Trophoblast cell (in vitro differentiated cells and primary cell): Measurements from ENCODE around the gene CASP4. TPM values are rescaled to one million over a fixed set of nuclear protein-coding genes. Genes with fewer than 3 reads are reported as not detected.

Source experiments
- DNase-seq, 2 donors: peaks; one replicate each; pipeline ENCODE4 v3.0.0-alpha.2; 2016
- H2AFZ ChIP-seq: 2 replicates; pipeline ENCODE4 v1.6.1; 2013; ENCODE audit warnings: low read length, moderate library complexity, mild to moderate bottlenecking; ENCODE audit not compliant: insufficient read depth, poor library complexity
- H2AK5ac ChIP-seq: 2 replicates; pipeline ENCODE4 v1.6.1; 2013; ENCODE audit warnings: mild to moderate bottlenecking, low read length
- H2BK120ac ChIP-seq: 2 replicates; pipeline ENCODE4 v1.6.1; 2013; ENCODE audit warnings: low read length, mild to moderate bottlenecking, moderate library complexity; ENCODE audit not compliant: insufficient read depth, poor library complexity
- H2BK12ac ChIP-seq: 2 replicates; pipeline ENCODE4 v1.6.1; 2013; ENCODE audit warnings: mild to moderate bottlenecking, low read length, moderate library complexity
- H2BK5ac ChIP-seq: 2 replicates; pipeline ENCODE4 v1.6.1; 2013; ENCODE audit warnings: low read length, low read depth, moderate library complexity, mild to moderate bottlenecking; ENCODE audit not compliant: poor library complexity
- H3K14ac ChIP-seq: 2 replicates; pipeline ENCODE4 v1.6.1; 2013; ENCODE audit warnings: mild to moderate bottlenecking, low read length
- H3K18ac ChIP-seq: 2 replicates; pipeline ENCODE4 v1.6.1; 2013; ENCODE audit warnings: mild to moderate bottlenecking, low read length
- H3K23ac ChIP-seq: 2 replicates; pipeline ENCODE4 v1.6.1; 2013; ENCODE audit warnings: low read length
- H3K27ac ChIP-seq: 2 replicates; pipeline ENCODE4 v1.5.1; 2013; ENCODE audit warnings: low read depth, mild to moderate bottlenecking, inconsistent platforms, low read length, moderate library complexity
- H3K27me3 ChIP-seq: 2 replicates; pipeline ENCODE4 v1.6.1; 2013; ENCODE audit warnings: inconsistent platforms, mild to moderate bottlenecking, low read length, moderate library complexity; ENCODE audit not compliant: insufficient read depth
- H3K36me3 ChIP-seq, 2 experiments: 1 replicate in 1 of 2; 2 replicates in 1 of 2; pipeline ENCODE4 v1.6.1; 2013; ENCODE audit warnings: low read length in 2 of 2, mild to moderate bottlenecking in 2 of 2, moderate library complexity in 1 of 2; ENCODE audit not compliant: insufficient read depth in 2 of 2, control insufficient read depth in 1 of 2
- H3K4ac ChIP-seq: 2 replicates; pipeline ENCODE4 v1.6.1; 2013; ENCODE audit warnings: low read depth, mild to moderate bottlenecking, low read length, moderate library complexity
- H3K4me1 ChIP-seq, 2 experiments: 1 replicate in 1 of 2; 2 replicates in 1 of 2; pipeline ENCODE4 v1.6.1; 2013; ENCODE audit warnings: low read length in 2 of 2, mild to moderate bottlenecking in 2 of 2, moderate library complexity in 1 of 2; ENCODE audit not compliant: insufficient read depth in 2 of 2, control insufficient read depth in 1 of 2
- H3K4me2 ChIP-seq: 2 replicates; pipeline ENCODE4 v1.6.1; 2013; ENCODE audit warnings: inconsistent platforms, mild to moderate bottlenecking, low read length, moderate library complexity
- H3K4me3 ChIP-seq: 2 replicates; pipeline ENCODE4 v1.5.1; 2013; ENCODE audit warnings: mild to moderate bottlenecking, low read depth, low read length, inconsistent platforms
- H3K79me1 ChIP-seq: one replicate; pipeline ENCODE4 v1.6.1; 2013; ENCODE audit warnings: low read length
- H3K79me2 ChIP-seq: 2 replicates; pipeline ENCODE4 v1.6.1; 2013; ENCODE audit warnings: low read length, mild to moderate bottlenecking; ENCODE audit not compliant: control insufficient read depth, insufficient read depth, poor library complexity
- H3K9ac ChIP-seq: 2 replicates; pipeline ENCODE4 v1.6.1; 2013; ENCODE audit warnings: mild to moderate bottlenecking, low read length
- H3K9me3 ChIP-seq: 2 replicates; pipeline ENCODE4 v1.6.1; 2013; ENCODE audit warnings: low read depth, mild to moderate bottlenecking, control low read depth, inconsistent platforms, low read length; ENCODE audit not compliant: insufficient read depth
- H4K12ac ChIP-seq: 2 replicates; pipeline ENCODE4 v1.6.1; 2013; ENCODE audit warnings: low read depth, mild to moderate bottlenecking, low read length, moderate library complexity
- H4K8ac ChIP-seq: 2 replicates; pipeline ENCODE4 v1.6.1; 2013; ENCODE audit warnings: low read depth, mild to moderate bottlenecking, low read length, moderate library complexity
- H4K91ac ChIP-seq: one replicate; pipeline ENCODE4 v1.6.1; 2013; ENCODE audit warnings: low read depth, mild to moderate bottlenecking, low read length, moderate library complexity
- WGBS: extraction: QIAGEN DNeasy Blood & Tissue Kit; methylation state at CpG from one replicate; pipeline ENCODE4 v1.1.7; 2013; ENCODE audit warnings: missing lambda C conversion rate; ENCODE audit not compliant: insufficient read length, insufficient coverage; ENCODE audit errors: extremely low coverage; 5-methylcytosine and 5-hydroxymethylcytosine counted together
- polyA plus RNA-seq: library from polyadenylated mRNA; stranded (reverse); fragments of 200-250 nt; gene quantifications from 2 replicates; pipeline ENCODE4 v1.2.3, GENCODE V29; 2013

Gene CASP4
- 9.5 and 10.1 TPM in 2 replicates for polyA plus RNA-seq

GRCh38 chr11:104968355-104968855 is at the start of gene CASP4:
Gene CASP4 (minus strand): TSS chr11:104968574. CDS start chr11:104968525, 49 bp downstream.
- peak within 1 kb of the TSS; percentile 77 for H3K18ac ChIP-seq
- peaks cover 2% of the 10 kb centered on the region for H3K79me1 ChIP-seq
- peaks cover 1% of the 10 kb centered on the region for H3K9me3 ChIP-seq
- H3K9ac ChIP-seq: no peak within 1 kb of the TSS
- H4K91ac ChIP-seq: peak within 1 kb of the TSS; percentile 83
- no peaks in the 10 kb centered on the region for H3K27me3 ChIP-seq
- DNase-seq: peak; percentile 71 to 94
- H3K4me3 ChIP-seq: no peak within 1 kb of the TSS
- H3K36me3 ChIP-seq: peaks cover 0 to 2% of the 10 kb centered on the region in 2 experiments
- no peak within 1 kb of the TSS for H3K23ac ChIP-seq
- H3K79me2 ChIP-seq: no peaks in the 10 kb centered on the region
- no CpG with 5 or more reads among the region's 4 CpGs for WGBS
- H2BK5ac ChIP-seq: no peak within 1 kb of the TSS
- peak within 1 kb of the TSS; percentile 59 for H2BK12ac ChIP-seq
- no peak within 1 kb of the TSS for H3K4ac ChIP-seq
- H3K4me1 ChIP-seq: peaks cover 3 to 6% of the 10 kb centered on the region in 2 experiments
- H3K14ac ChIP-seq: peak within 1 kb of the TSS; percentile 39
- H3K27ac ChIP-seq: peak within 1 kb of the TSS; percentile 16
- no peak within 1 kb of the TSS for H3K4me2 ChIP-seq
- H4K12ac ChIP-seq: no peak within 1 kb of the TSS
- H2AK5ac ChIP-seq: no peak within 1 kb of the TSS
- H2BK120ac ChIP-seq: peak within 1 kb of the TSS; percentile 77
- H2AFZ ChIP-seq: no peak within 1 kb of the TSS
- no peak within 1 kb of the TSS for H4K8ac ChIP-seq

- no peaks in the 10 kb centered on the region for H3K27me3 ChIP-seq
- H3K4me1 ChIP-seq: no peaks in the 10 kb centered on the region
- H3K23ac ChIP-seq: no peak overlapping the region
- no peak overlapping the region for H3K9ac ChIP-seq
- no peaks in the 10 kb centered on the region for H3K79me2 ChIP-seq
- no peaks in the 10 kb centered on the region for H3K9me3 ChIP-seq
- H4K91ac ChIP-seq: no peak overlapping the region
- no peak overlapping the region for H3K4ac ChIP-seq
- H4K12ac ChIP-seq: no peak overlapping the region
- H2AFZ ChIP-seq: no peak overlapping the region
- no peak overlapping the region for H2BK5ac ChIP-seq
- H3K4me2 ChIP-seq: no peak overlapping the region
- H3K4me3 ChIP-seq: no peak overlapping the region
- H2BK12ac ChIP-seq: no peak overlapping the region
- no peak overlapping the region for H2AK5ac ChIP-seq
- no peak overlapping the region for H3K27ac ChIP-seq
- H3K18ac ChIP-seq: no peak overlapping the region
- no peak overlapping the region for H3K14ac ChIP-seq
- H3K36me3 ChIP-seq: no peaks in the 10 kb centered on the region
- no peak overlapping the region for H4K8ac ChIP-seq
- DNase-seq: no peak
- no peaks in the 10 kb centered on the region for H3K79me1 ChIP-seq
- no peak overlapping the region for H2BK120ac ChIP-seq
Measured at GRCh38 chr11:105007463-105007862, 39.1 kb upstream of the CASP4 start.

DNA sequence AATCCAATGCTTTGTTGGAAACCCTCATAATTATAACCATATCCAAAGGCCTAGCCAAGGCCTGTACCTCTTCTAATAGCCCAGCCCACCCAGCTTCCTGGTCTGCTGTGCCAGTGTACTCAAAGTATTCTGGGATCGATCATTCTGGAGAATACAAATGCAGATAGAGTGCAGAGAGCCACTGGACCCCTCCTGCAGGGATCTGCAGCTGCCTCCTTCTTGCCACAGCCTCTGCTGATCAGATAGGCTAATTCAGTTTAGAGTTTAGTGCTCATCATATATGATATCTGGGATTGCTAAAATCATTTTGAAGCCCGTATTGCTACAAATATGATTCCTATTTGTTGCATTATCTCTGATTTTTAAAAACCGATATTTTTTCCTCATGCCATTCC is 37.1 kb upstream of the CASP4 start:
- no CpG with 5 or more reads among the region's 3 CpGs for WGBS

DNA sequence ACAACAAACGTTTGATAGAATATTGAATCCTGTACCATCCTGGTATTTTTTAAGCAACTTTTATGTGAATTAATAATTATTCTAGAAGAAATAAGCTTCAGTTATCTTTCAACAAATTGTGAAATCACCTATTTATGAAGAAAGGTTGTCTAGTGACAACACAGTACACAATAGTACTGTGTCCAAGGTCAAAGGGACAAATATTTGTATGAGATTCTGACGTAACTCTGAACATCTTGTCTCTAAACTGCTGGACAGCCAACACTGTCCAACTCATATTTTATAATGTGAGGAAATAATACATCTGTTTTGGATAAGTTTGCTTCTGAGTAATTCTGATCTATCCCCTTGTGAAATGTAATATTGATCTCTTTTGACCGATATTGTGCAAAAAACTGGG is 35.6 kb upstream of the CASP4 start:
- Histone ChIP-seq H2AFZ (no peak overlapping the region), H3K4me3 (no peak overlapping the region), H2BK12ac (no peak overlapping the region), H4K8ac (no peak overlapping the region), H2BK120ac (no peak overlapping the region), H4K91ac (no peak overlapping the region), H2AK5ac (no peak overlapping the region), H4K12ac (no peak overlapping the region), H3K79me2 (no peaks in the 10 kb centered on the region), H3K4me2 (no peak overlapping the region), H3K4ac (no peak overlapping the region), H3K23ac (no peak overlapping the region), H3K79me1 (no peaks in the 10 kb centered on the region), H2BK5ac (no peak overlapping the region), H3K9ac (no peak overlapping the region), H3K27me3 (no peaks in the 10 kb centered on the region), H3K36me3 (no peaks in the 10 kb centered on the region), H3K18ac (no peak overlapping the region), H3K4me1 (no peaks in the 10 kb centered on the region), H3K14ac (no peak overlapping the region), H3K27ac (no peak overlapping the region), H3K9me3 (no peaks in the 10 kb centered on the region)
- WGBS: no CpG with 5 or more reads among the region's 3 CpGs
- DNase-seq: no peak

More for the DNA sequence above, 37.1 kb upstream of the CASP4 start:
- H3K79me1 ChIP-seq: no peaks in the 10 kb centered on the region
- no peak overlapping the region for H4K8ac ChIP-seq
- H4K91ac ChIP-seq: no peak overlapping the region
- H2BK5ac ChIP-seq: no peak overlapping the region
- no peak overlapping the region for H2BK12ac ChIP-seq
- H2AK5ac ChIP-seq: no peak overlapping the region
- H3K4me1 ChIP-seq: no peaks in the 10 kb centered on the region
- no peak for DNase-seq
- no peak overlapping the region for H2BK120ac ChIP-seq
- no peak overlapping the region for H3K14ac ChIP-seq
- H3K18ac ChIP-seq: no peak overlapping the region
- no peak overlapping the region for H3K4me3 ChIP-seq
- no peaks in the 10 kb centered on the region for H3K79me2 ChIP-seq
- H3K23ac ChIP-seq: no peak overlapping the region
- H3K9me3 ChIP-seq: no peaks in the 10 kb centered on the region
- H3K9ac ChIP-seq: no peak overlapping the region
- H3K27me3 ChIP-seq: no peaks in the 10 kb centered on the region
- no peak overlapping the region for H3K4ac ChIP-seq
- H4K12ac ChIP-seq: no peak overlapping the region
- H3K27ac ChIP-seq: no peak overlapping the region
- no peak overlapping the region for H2AFZ ChIP-seq
- H3K4me2 ChIP-seq: no peak overlapping the region
- no peaks in the 10 kb centered on the region for H3K36me3 ChIP-seq
